AG08396 (cell line): ENCODE data around the gene SEC61A2.
"Not testable (repeated sequence)": the region's sequence is repeated elsewhere in the genome, so short reads cannot be mapped to it uniquely, and the experiment has no call there.

Experiments
- DNase-seq: peaks from one replicate; pipeline ENCODE4 v3.0.0; 2012; ENCODE audit warnings: low spot score, mixed read lengths

Gene SEC61A2

DNA sequence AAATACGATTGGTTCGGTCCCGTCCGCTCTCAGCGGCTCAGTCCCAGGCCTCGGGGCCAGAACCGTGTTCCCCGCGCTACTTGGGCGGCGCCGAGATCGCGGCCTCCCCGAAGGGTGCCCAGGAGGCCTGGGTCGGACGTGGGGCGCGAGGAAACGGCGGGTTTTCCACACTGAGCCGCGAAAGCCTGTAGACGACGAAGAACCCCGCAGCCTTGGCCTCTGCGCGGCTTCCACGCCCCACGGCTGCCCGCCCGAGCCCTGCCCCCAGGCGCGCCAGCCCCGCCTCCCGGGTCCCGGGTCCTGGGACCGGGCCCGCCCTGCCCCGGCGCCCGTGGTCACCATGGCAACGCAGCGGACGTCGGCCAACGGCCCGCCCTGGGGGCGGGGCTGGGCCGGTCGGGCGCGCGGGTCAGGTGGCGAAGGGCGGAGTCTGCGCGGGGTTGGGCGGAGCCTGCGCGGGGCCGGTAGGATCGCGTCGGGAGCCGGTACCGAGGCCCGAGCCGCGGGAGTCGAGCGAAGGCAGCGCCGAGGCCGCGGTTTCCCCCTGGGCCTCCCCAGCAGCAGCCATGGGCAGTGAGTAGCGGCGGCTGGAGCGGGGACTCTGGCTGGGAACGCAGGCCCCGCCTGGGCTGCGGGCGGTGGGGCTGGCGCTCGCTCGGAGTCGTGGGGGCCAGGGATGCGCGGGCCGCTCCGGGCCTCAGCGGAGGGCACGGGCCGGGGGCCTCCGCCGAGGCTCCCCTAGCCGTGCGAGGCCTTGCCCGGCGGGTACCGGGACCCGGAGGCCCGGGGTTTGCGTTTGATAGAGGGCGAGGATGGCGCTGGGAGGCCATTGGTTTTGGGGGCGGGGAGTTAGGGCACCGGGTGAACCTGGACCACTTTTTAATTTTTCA lies at the start of gene SEC61A2:
TSS of gene SEC61A2 (plus strand) at position 456 of the 890 bp plus-strand sequence. CDS start at position 567, 111 bp downstream.
- DNase-seq, result peak; percentile 100

- no peak for DNase-seq
Observed at GRCh38 chr10:12081470-12081869, 48.0 kb upstream of the SEC61A2 start.

GRCh38 chr10:12081879-12082557 lies 47.5 kb upstream of the SEC61A2 start:
- peak; percentile 30 for DNase-seq

DNA sequence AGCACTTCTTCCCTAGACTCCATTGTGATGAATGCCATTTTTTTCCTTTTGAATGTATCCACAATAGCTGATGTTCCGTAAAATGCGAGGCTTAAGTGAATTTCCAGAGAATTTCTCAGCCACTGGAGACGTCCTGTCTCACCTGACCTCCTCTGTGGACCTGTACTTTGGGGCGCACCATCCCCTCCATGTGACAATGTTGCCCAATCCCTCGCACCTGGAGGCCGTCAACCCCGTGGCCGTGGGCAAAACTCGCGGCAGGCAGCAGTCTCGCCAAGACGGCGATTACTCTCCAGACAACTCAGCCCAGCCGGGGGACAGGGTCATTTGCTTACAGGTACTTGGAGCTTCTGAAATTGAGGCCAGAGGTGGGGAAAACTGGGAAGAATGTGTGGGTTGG lies 40.6 kb upstream of the SEC61A2 start:
- DNase-seq, result no peak

GRCh38 chr10:12091421-12091820 lies 38.1 kb upstream of the SEC61A2 start:
- no peak for DNase-seq

DNA sequence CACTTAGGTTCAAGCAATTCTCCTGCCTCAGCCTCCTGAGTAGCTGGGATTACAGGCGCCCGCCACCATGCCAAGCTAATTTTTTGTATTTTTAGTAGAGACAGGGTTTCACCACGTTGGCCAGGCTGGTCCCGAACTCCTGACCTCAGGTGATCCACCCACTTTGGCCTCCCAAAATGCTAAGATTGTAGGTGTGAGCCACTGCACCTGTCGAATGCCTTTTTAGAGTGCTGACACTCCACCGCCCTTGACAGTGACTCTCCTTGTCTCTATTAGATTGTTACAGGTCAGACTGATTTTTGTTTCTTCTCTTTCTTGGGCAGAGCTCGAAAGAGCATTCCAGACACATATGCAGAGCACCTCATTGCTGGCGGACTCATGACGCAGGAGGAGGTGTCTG lies 32.1 kb upstream of the SEC61A2 start:
- not testable (repeated sequence) for DNase-seq

DNA sequence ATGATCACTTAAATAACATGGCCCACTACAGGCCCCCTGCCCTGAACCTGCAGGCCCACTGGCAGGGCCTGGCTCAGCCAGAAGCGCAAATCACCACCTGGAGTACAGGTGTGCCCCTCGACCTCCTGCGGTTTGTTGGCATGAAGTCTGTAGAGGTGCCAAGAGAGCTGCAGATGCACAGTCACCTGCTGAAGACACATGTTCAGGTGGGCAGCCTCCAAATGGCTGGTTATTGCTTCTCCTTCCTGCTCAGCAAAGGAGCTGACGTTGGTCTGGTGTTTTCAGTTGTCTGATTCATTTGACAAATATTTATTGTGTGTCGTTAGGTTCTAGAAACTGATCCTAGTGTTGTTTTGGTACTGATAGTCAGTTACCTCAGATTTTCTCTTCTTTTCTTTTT lies 31.7 kb upstream of the SEC61A2 start:
- no peak for DNase-seq

- no peak for DNase-seq
Observed at GRCh38 chr10:12098966-12099365, 30.5 kb upstream of the SEC61A2 start.

DNA sequence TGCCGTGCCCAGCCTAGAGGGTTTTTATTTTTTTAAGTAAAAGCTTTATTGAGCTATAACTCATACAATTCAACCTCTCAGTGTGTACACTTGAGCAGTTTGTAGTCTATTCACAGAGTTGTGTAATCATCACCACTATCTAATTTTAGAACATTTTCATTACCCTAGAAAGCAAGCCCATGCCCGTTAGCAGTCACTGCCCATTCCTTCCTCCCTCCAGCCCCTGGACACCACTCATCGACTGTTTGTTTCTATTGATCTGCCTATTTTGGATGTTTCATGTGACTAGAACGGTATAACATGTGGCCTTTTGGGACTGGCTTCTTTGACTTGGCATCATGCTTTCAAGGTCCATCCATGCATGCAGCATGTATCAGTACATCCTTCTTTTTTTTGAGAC lies 25.7 kb upstream of the SEC61A2 start:
- no peak for DNase-seq

DNA sequence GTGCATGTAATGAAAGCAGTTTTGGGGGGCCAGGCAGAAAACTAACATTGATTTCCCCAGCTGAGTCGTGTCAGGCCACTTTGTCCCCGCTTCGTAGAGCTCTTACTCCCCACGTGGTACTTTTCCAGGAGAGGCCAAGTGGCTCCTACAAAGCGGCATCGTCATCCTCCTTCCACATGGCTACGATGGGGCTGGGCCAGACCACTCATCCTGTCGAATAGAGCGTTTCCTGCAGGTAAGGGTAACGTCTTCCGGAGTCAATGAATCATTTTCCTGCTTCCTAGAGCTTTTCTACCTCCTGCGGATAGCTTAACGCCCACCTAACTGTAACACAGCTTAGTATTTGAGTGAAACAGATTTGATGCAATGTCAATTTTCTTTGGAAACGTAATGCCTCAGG lies 21.7 kb upstream of the SEC61A2 start:
- DNase-seq, result no peak

DNA sequence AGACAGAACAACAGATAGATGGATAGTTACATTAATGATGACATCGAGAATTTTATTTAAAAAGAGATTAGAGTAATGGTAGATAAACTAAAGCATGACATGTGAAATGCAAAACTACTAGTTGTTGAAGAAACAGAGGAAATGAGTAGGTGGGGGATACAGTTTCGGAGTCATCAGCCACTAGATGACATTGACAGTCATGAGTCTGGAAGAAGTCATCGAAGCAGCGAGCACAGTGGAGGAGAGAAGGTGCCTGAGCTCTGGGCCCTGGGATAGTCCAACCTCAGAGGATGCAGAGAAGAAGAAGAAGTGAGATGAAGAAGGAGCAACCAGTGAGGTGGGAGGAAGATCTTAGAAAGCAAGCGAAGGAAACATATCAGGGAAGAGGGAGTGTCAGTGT lies 20.2 kb upstream of the SEC61A2 start:
- DNase-seq, result no peak

DNA sequence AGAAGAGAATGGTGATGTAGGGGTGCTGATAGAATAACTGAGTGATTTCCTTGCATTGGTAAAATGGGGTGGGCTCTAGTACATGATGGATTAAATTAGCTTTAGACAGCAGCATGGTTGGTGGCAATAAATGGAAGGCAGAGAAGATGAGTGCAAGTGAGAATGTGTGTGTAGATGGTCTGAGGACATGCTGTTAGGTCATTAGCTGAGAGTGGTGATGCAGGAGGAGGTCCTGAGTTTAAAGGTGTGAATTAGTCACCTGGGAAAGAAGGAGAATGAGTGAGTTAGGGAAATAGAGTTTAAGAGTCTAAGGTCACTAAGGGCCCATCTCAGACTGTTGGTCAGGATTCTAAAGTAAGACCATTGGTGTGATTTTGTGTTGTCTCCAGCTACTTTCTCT lies 17.9 kb upstream of the SEC61A2 start:
- DNase-seq, result no peak

- no peak for DNase-seq
Observed at GRCh38 chr10:12113627-12114026, 15.8 kb upstream of the SEC61A2 start.

GRCh38 chr10:12121673-12122072 lies 7.8 kb upstream of the SEC61A2 start:
- DNase-seq, result no peak

- peak; percentile 77 for DNase-seq
Observed at GRCh38 chr10:12130237-12130872, 878 bp downstream of the SEC61A2 start.

- DNase-seq, result no peak
Observed at GRCh38 chr10:12135631-12136030, 6.2 kb downstream of the SEC61A2 start.

DNA sequence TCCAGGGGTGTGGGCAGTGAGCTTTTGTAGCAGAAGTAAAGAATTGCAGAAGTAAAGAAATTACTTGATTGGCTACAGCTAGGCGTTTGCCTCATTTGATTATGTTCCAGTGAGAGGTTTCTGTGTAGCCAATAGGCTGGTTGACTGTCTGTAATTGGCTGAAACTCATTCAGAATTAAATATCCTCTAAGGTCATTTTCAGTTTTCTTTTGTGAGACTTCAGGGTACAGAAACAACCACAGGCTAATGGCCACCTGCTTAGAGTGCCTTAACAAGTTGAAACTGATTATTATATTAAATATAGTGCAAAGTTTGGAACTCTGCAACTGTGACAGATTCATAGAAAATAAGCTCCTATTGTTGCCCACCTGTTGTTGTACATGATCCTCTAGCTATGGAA lies 10.6 kb downstream of the SEC61A2 start:
- no peak for DNase-seq

DNA sequence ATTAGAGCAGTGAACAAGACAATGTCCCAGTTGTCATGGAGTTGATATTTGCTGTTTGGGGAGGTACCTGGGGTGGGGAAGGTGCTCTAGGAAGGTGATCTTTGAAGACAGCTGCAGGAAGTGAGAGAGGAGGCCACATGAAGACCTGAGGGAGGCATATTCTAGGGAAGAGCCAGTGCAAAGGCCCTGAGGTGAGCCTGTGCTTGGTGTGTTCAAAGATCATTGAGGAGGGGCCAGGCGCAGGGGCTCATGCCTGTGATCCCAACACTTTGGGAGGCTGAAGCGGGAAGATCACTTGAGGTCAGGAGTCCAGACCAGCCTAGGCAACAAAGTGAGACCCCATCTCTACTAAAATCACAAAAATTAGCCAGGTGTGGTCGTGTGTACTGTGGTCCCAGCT lies 15.1 kb downstream of the SEC61A2 start:
- DNase-seq, result no peak

- DNase-seq, result no peak
Observed at GRCh38 chr10:12150163-12150562, 20.7 kb downstream of the SEC61A2 start.

DNA sequence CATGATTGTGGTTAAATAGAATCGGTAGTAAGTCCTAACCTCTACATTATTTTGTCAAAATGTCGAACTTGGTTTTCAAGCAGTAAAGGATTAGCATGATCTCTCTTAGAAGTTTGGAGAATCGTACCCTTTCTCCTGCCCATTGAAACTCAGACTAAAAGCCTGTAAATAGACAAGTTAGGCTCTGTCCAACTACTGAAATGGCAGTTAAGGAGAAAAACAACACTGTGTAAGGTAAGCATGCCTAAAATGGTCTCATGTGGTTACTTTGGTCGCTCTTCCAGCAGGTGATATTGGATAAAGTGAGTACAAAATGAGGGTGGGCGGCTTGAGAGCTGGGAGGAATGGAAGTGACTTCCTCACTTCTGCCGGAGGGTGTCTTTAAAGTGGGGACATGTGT lies 25.0 kb downstream of the SEC61A2 start:
- DNase-seq, result no peak

DNA sequence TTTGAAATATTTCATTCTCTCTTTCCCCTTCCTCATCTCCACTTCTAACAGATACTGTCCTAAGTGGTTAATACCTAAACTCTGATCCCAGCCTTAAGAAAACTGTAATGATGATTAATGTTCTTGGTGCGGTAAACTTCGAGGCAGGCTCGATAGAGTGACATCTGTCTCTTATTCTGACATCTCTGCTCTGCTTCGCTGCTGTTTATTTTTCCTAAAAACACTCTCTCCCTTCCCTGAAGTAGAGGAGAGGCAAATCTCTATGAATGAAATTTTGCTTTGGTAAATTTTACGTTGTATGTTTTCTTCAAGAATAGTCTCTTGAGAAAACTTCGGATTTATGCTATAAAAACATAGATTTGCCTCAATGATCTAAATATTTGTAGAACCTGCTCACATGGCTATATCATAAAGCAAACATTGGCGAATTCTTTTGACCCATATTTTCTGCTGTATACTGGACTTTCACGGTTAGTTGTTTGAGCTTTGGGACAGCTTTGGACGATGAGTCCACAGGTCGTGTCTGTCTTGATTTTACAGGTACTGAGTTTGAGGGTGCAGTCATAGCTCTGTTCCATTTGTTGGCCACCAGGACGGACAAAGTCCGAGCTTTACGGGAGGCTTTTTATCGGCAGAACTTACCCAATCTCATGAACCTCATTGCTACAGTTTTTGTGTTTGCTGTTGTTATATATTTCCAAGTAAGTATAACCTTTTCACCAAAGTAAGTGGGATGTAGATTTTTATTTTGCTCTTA lies 27.1 kb downstream of the SEC61A2 start:
- DNase-seq, result no peak

DNA sequence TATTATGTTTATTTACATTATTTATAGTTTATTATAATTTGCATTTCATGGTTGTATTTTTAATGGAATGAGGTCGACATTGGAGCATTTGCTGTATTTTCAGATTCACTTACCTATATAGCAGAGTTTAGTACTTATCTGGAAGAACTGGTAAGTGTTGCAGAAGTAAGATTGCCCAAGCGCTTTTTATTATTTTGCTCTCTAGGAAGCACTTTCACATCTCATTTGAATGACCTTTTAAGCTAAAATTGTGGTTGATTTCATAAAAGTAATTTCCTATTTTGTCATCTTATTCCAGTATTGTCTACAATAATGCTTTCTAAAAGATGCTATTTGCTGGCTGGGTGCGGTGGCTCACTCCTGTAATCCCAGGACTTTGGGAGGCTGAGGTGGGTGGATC lies 28.6 kb downstream of the SEC61A2 start:
- DNase-seq, result no peak
